NCI-H2196 (cell line): Measurements from ENCODE around the gene RBKS.

ENCODE experiments used
- DNase-seq: peaks from one replicate; lab custom pipeline; 2025; ENCODE audit not compliant: unreplicated experiment; lab: John Stamatoyannopoulos, UW

The RBKS gene

DNA sequence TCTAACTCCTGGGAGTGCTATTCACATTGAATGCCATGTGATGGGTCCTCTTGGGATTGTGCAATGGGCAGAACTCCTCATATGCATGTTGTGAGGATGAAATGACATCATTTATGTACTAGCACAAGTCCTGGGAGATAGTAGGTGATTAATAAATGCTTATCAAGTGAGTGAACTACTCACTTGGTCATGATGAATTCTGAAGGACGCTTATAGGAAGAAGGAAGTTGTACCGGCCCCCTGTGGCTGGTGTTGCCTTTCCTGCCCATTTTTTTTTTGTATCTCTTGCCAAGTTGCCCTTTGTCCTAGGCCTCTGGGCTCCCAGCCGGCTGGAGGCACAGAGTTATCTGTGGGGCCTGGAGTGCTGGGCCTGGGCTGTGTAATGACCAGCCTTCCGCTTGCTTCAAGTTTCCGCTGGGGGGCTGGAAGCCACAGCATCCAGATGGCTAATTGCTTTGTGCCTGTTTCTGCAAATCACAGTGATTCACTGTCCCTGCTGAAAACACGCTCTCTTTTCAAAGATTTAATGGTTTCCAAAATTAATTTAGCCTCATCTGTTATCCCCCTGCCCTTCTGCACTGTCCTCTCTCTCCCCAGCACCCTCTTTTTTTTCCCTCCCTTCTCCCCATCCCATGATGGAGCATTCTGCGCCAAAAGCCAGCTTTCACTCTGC, 152.4 kb downstream of the RBKS start:
- no peak for DNase-seq

DNA sequence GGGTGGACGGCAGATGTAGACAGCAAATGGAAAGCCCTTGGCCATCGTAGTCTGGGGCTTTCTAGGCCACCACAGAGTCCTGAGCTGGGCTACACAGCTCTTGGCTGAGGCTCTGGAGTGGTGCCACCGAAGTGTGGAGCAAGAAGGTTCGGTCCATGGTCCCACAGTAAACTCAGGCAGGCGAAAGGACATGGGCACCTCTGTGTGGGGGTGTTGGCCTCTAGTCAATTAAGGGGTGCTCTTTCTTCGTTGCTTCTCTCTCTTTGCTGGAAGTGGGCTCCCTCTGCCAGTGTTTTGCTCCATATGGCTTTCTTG, 153.3 kb downstream of the RBKS start:
- no peak for DNase-seq

DNA sequence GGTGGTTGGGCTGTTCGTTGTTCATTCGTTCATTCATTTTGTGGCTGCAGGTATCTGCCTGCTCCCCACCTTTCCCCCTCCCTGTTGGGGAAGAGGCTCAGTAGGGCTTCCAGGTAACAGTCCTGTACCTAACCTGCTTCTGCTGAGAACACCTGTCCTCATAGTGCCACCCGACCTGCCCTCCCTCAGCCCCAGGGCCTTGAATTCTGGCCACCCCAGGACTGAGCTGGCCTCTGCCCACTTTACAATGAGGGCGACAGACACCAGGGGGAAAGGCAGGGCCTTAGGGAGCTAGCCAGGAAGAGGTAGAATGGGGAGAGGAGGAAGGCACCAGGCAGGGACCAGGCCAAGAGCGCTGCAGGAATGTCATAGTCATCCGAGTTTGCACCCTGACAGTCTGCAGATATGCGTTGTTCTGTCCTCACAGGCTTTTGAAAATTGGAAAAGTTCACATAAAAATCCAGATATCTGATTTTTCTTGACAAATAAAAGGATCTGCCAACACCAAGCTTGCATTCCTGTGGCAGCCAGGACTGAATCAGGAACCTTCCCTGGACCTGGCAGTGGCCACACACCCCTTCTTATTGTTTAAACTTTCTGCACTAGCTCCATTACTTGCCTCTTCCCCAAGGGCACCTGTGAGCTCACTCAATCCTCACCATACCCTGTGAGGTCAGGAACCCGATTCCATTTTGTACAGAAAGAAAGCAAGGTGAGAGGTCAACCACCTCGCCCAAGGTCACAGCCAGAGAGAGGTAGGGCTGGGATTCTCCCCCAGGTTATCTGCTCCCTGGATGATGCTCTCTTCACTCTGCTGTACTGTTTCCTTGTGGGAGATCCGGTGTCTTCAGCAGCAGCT, 153.9 kb downstream of the RBKS start:
- DNase-seq: no peak

DNA sequence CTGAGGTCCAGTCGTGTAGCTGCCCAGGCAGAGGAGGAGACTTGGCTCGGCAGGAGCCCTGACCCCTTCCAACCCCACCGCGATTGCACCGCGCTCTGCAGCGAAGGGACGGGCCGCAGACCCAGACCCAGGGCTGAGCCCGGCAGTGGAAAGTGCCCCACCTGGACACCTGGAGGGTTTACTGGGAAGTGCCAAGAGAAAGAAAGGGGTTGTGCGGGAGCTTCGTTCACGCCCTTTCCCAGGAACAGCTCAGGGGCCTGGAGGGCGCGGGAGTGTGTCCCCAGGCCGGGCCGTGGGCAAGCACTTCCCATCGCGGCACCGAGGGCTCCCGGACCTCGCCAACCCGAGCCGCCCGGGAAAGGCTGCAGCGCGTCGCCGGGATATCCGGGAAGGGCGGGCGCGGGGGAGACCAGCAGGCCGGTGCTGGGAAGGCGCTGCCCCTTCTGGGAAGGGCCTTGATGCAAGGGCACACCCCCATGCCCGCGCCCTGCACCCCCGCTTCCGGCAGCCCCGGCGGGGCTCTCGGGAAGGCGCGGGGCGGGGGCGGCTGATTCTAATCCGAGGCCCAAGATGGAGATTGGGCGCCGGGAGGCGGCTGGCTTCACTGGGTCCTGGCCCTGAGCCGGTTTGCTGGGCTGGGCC, 154.8 kb downstream of the RBKS start:
- DNase-seq: no peak

DNA sequence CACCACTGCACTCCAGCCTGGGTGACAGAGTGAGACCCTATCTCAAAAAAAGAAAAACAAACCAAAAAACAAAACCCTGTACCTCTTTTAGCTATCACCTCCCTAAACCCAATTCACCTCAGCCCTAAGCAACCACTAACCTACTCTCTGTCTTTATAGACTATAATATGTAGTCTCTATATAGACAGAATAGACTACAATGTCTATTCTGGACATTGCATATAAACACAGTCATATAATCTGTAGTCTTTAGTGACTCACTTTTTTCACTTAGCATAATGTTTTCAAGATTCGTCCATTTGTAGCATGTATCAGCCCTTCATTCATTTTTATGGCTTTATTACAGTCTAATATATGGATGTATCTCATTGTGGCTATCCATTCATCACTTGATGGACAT, 155.9 kb downstream of the RBKS start:
- DNase-seq: no peak
